DLD1 (cell line): ENCODE data around the gene DGKD.
"Not testable (repeated sequence)": the region's sequence is repeated elsewhere in the genome, so short reads cannot be mapped to it uniquely, and the experiment has no call there.

Source experiments
- in situ Hi-C: cut with HindIII; loops from 2 replicates; pipeline ENCODE4 v1.10.0; 2017; ENCODE audit warnings: low sequenced_read_pairs

Gene DGKD

GRCh38 chr2:233361297-233361696, 7.0 kb downstream of the DGKD start:
- in situ Hi-C loops = no loop called here

- in situ Hi-C loops = no loop called here
Measured at GRCh38 chr2:233362742-233363141, 8.4 kb downstream of the DGKD start.

GRCh38 chr2:233363744-233364235, 9.5 kb downstream of the DGKD start:
- in situ Hi-C loops = no loop called here

- in situ Hi-C loops = no loop called here
Measured at GRCh38 chr2:233365861-233366520, 11.7 kb downstream of the DGKD start.

GRCh38 chr2:233367586-233367985, 13.3 kb downstream of the DGKD start:
- in situ Hi-C loops = no loop called here

GRCh38 chr2:233368756-233369155, 14.5 kb downstream of the DGKD start:
- in situ Hi-C loops = no loop called here

- in situ Hi-C loops = no loop called here
Measured at GRCh38 chr2:233369462-233369861, 15.2 kb downstream of the DGKD start.

GRCh38 chr2:233369897-233370685, 15.8 kb downstream of the DGKD start:
- in situ Hi-C loops = no loop called here

- in situ Hi-C loops = no loop called here
Measured at GRCh38 chr2:233371641-233372040, 17.3 kb downstream of the DGKD start.

GRCh38 chr2:233372855-233373254, 18.6 kb downstream of the DGKD start:
- in situ Hi-C loops = no loop called here

- in situ Hi-C loops = no loop called here
Measured at GRCh38 chr2:233373316-233373715, 19.0 kb downstream of the DGKD start.

- in situ Hi-C loops = not testable (repeated sequence)
Measured at GRCh38 chr2:233374776-233375175, 20.5 kb downstream of the DGKD start.

- in situ Hi-C loops = no loop called here
Measured at GRCh38 chr2:233375490-233376314, 21.4 kb downstream of the DGKD start.

GRCh38 chr2:233379034-233379433, 24.7 kb downstream of the DGKD start:
- in situ Hi-C loops = no loop called here

- in situ Hi-C loops = no loop called here
Measured at GRCh38 chr2:233379441-233379840, 25.1 kb downstream of the DGKD start.

GRCh38 chr2:233380132-233380895, 26.0 kb downstream of the DGKD start:
- in situ Hi-C loops = no loop called here

- in situ Hi-C loops = no loop called here
Measured at GRCh38 chr2:233380995-233381637, 26.8 kb downstream of the DGKD start.

- in situ Hi-C loops = no loop called here
Measured at GRCh38 chr2:233381638-233381995, 27.3 kb downstream of the DGKD start.

- in situ Hi-C loops = no loop called here
Measured at GRCh38 chr2:233384015-233384414, 29.7 kb downstream of the DGKD start.

- in situ Hi-C loops = no loop called here
Measured at GRCh38 chr2:233384811-233385488, 30.7 kb downstream of the DGKD start.
